ENCODE results near the gene RBM20.
"Not testable (repeated sequence)": the region's sequence is repeated elsewhere in the genome, so short reads cannot be mapped to it uniquely, and the experiment has no call there.

The RBM20 gene

GRCh38 chr10:110617425-110618229 is 26.5 kb upstream of the RBM20 start:
- peaks cover 20% of the 10 kb centered on the region for H3K4me1 Mint-ChIP-seq (ENCODE audit: low read depth)
- peaks cover 3% of the 10 kb centered on the region for H3K27me3 Mint-ChIP-seq (ENCODE audit: low read depth)
- peaks cover 3% of the 10 kb centered on the region for H3K9me3 Mint-ChIP-seq
- H3K27ac Mint-ChIP-seq, result no peak overlapping the region
- H3K36me3 Mint-ChIP-seq (ENCODE audit: low read depth), result no peaks in the 10 kb centered on the region
- no peak overlapping the region for H3K4me3 Mint-ChIP-seq

GRCh38 chr10:110618230-110618610 is 25.9 kb upstream of the RBM20 start:
- H3K27ac Mint-ChIP-seq, result no peak overlapping the region

GRCh38 chr10:110619514-110620397 is 24.4 kb upstream of the RBM20 start:
- H3K9me3 Mint-ChIP-seq, result peaks cover 3% of the 10 kb centered on the region
- no peak overlapping the region for H3K4me3 Mint-ChIP-seq
- peaks cover 11% of the 10 kb centered on the region for H3K27me3 Mint-ChIP-seq (ENCODE audit: low read depth)
- H3K27ac Mint-ChIP-seq, result no peak overlapping the region
- H3K4me1 Mint-ChIP-seq (ENCODE audit: low read depth), result peaks cover 12% of the 10 kb centered on the region
- H3K36me3 Mint-ChIP-seq (ENCODE audit: low read depth), result no peaks in the 10 kb centered on the region

More at GRCh38 chr10:110618230-110618610, 25.9 kb upstream of the RBM20 start:
- Mint-ChIP-seq H3K27me3 (ENCODE audit: low read depth) (peaks cover 4% of the 10 kb centered on the region), H3K36me3 (ENCODE audit: low read depth) (no peaks in the 10 kb centered on the region), H3K4me1 (ENCODE audit: low read depth) (peaks cover 19% of the 10 kb centered on the region), H3K4me3 (no peak overlapping the region), H3K9me3 (peaks cover 3% of the 10 kb centered on the region)

GRCh38 chr10:110620398-110620719 is 23.8 kb upstream of the RBM20 start:
- Mint-ChIP-seq H3K27ac (no peak overlapping the region), H3K9me3 (peaks cover 3% of the 10 kb centered on the region), H3K27me3 (ENCODE audit: low read depth) (peaks cover 13% of the 10 kb centered on the region), H3K4me3 (no peak overlapping the region), H3K4me1 (ENCODE audit: low read depth) (peaks cover 10% of the 10 kb centered on the region), H3K36me3 (ENCODE audit: low read depth) (no peaks in the 10 kb centered on the region)

GRCh38 chr10:110623316-110623715 is 20.8 kb upstream of the RBM20 start:
- not testable (repeated sequence) for H3K27ac Mint-ChIP-seq; H3K4me3 Mint-ChIP-seq; H3K4me1 Mint-ChIP-seq (ENCODE audit: low read depth); H3K9me3 Mint-ChIP-seq; H3K36me3 Mint-ChIP-seq (ENCODE audit: low read depth)
- peaks cover 26% of the 10 kb centered on the region for H3K27me3 Mint-ChIP-seq (ENCODE audit: low read depth)

GRCh38 chr10:110625356-110625894 is 18.7 kb upstream of the RBM20 start:
- Mint-ChIP-seq H3K4me3 (no peak overlapping the region), H3K36me3 (ENCODE audit: low read depth) (peaks cover 1% of the 10 kb centered on the region), H3K27ac (no peak overlapping the region), H3K9me3 (peaks cover 8% of the 10 kb centered on the region), H3K4me1 (ENCODE audit: low read depth) (no peaks in the 10 kb centered on the region), H3K27me3 (ENCODE audit: low read depth) (peaks cover 40% of the 10 kb centered on the region)

GRCh38 chr10:110625951-110626855 is 17.9 kb upstream of the RBM20 start:
- Mint-ChIP-seq H3K4me3 (no peak overlapping the region), H3K36me3 (ENCODE audit: low read depth) (peaks cover 1% of the 10 kb centered on the region), H3K4me1 (ENCODE audit: low read depth) (no peaks in the 10 kb centered on the region), H3K27me3 (ENCODE audit: low read depth) (peaks cover 40% of the 10 kb centered on the region), H3K9me3 (peaks cover 8% of the 10 kb centered on the region), H3K27ac (no peak overlapping the region)

GRCh38 chr10:110628161-110628560 is 16.0 kb upstream of the RBM20 start:
- Mint-ChIP-seq H3K4me1 (ENCODE audit: low read depth) (no peaks in the 10 kb centered on the region), H3K9me3 (peaks cover 4% of the 10 kb centered on the region), H3K27ac (no peak overlapping the region), H3K4me3 (no peak overlapping the region), H3K27me3 (ENCODE audit: low read depth) (peaks cover 37% of the 10 kb centered on the region), H3K36me3 (ENCODE audit: low read depth) (peaks cover 1% of the 10 kb centered on the region)

GRCh38 chr10:110629680-110630191 is 14.4 kb upstream of the RBM20 start:
- Mint-ChIP-seq H3K4me1 (ENCODE audit: low read depth) (no peaks in the 10 kb centered on the region), H3K36me3 (ENCODE audit: low read depth) (peaks cover 1% of the 10 kb centered on the region), H3K9me3 (peaks cover 4% of the 10 kb centered on the region), H3K27ac (no peak overlapping the region), H3K4me3 (no peak overlapping the region), H3K27me3 (ENCODE audit: low read depth) (peaks cover 29% of the 10 kb centered on the region)

GRCh38 chr10:110631934-110632333 is 12.2 kb upstream of the RBM20 start:
- peaks cover 1% of the 10 kb centered on the region for H3K36me3 Mint-ChIP-seq (ENCODE audit: low read depth)
- H3K4me1 Mint-ChIP-seq (ENCODE audit: low read depth), result no peaks in the 10 kb centered on the region
- no peak overlapping the region for H3K27ac Mint-ChIP-seq
- H3K27me3 Mint-ChIP-seq (ENCODE audit: low read depth), result peaks cover 25% of the 10 kb centered on the region
- peaks cover 4% of the 10 kb centered on the region for H3K9me3 Mint-ChIP-seq
- no peak overlapping the region for H3K4me3 Mint-ChIP-seq

GRCh38 chr10:110632591-110633215 is 11.4 kb upstream of the RBM20 start:
- no peaks in the 10 kb centered on the region for H3K4me1 Mint-ChIP-seq (ENCODE audit: low read depth)
- peaks cover 1% of the 10 kb centered on the region for H3K36me3 Mint-ChIP-seq (ENCODE audit: low read depth)
- H3K27ac Mint-ChIP-seq, result no peak overlapping the region
- peaks cover 26% of the 10 kb centered on the region for H3K27me3 Mint-ChIP-seq (ENCODE audit: low read depth)
- H3K9me3 Mint-ChIP-seq, result peaks cover 4% of the 10 kb centered on the region
- H3K4me3 Mint-ChIP-seq, result no peak overlapping the region

GRCh38 chr10:110634527-110635209 is 9.5 kb upstream of the RBM20 start:
- H3K9me3 Mint-ChIP-seq, result no peaks in the 10 kb centered on the region
- H3K27ac Mint-ChIP-seq, result no peak overlapping the region
- no peaks in the 10 kb centered on the region for H3K4me1 Mint-ChIP-seq (ENCODE audit: low read depth)
- H3K36me3 Mint-ChIP-seq (ENCODE audit: low read depth), result no peaks in the 10 kb centered on the region
- H3K27me3 Mint-ChIP-seq (ENCODE audit: low read depth), result peaks cover 19% of the 10 kb centered on the region
- no peak overlapping the region for H3K4me3 Mint-ChIP-seq

GRCh38 chr10:110636572-110636931 is 7.6 kb upstream of the RBM20 start:
- peaks cover 5% of the 10 kb centered on the region for H3K4me1 Mint-ChIP-seq (ENCODE audit: low read depth)
- H3K9me3 Mint-ChIP-seq, result no peaks in the 10 kb centered on the region
- no peak overlapping the region for H3K4me3 Mint-ChIP-seq
- peaks cover 26% of the 10 kb centered on the region for H3K27me3 Mint-ChIP-seq (ENCODE audit: low read depth)
- no peaks in the 10 kb centered on the region for H3K36me3 Mint-ChIP-seq (ENCODE audit: low read depth)
- H3K27ac Mint-ChIP-seq, result no peak overlapping the region

Data from T-helper 1 cell treated with Interleukin-12 subunit alpha and Interleukin-12 subunit beta and Interleukin-4 antibody, amounts not matched to agents 30 μg/mL and 1 μg/mL, for 36 hours (primary cell).